Neural cell (in vitro differentiated cells): ENCODE measurements around the gene SP3. TPM values are rescaled to one million over a fixed set of nuclear protein-coding genes. Genes with fewer than 3 reads are reported as not detected.

Experiments
- H2AFZ ChIP-seq: fragments of 200-600, 300-800 bp; sonication (generic), shearing (Covaris generic); 2 replicates; pipeline ENCODE4 v1.6.0; 2014; ENCODE audit warnings: low read depth, mild to moderate bottlenecking, antibody characterized with exemption, low read length, moderate library complexity
- H3F3A ChIP-seq: fragments of 200-600 bp; shearing (Covaris generic); 2 replicates; pipeline ENCODE4 v1.6.1; 2016; ENCODE audit warnings: mild to moderate bottlenecking, moderate library complexity, mixed read lengths, antibody characterized with exemption, low read length; ENCODE audit not compliant: insufficient read depth, poor library complexity, severe bottlenecking
- H3K27ac ChIP-seq: fragments of 200-600, 300-800 bp; sonication (generic), shearing (Covaris generic); 2 replicates; pipeline ENCODE4 v1.5.1; 2014; ENCODE audit warnings: mild to moderate bottlenecking, low read length, moderate library complexity
- H3K27me3 ChIP-seq: fragments of 300-800, 200-600 bp; sonication (generic), shearing (Covaris generic); 2 replicates; pipeline ENCODE4 v1.6.0; 2014; ENCODE audit warnings: mild to moderate bottlenecking, low read depth, low read length, moderate library complexity; ENCODE audit not compliant: insufficient read depth
- H3K36me3 ChIP-seq: fragments of 300-800, 200-600 bp; sonication (generic), shearing (Covaris generic); 2 replicates; pipeline ENCODE4 v1.5.1; 2014; ENCODE audit warnings: mild to moderate bottlenecking, antibody characterized with exemption, low read length, moderate library complexity; ENCODE audit not compliant: insufficient read depth
- H3K4me2 ChIP-seq: fragments of 300-800, 200-600 bp; sonication (generic), shearing (Covaris generic); 2 replicates; pipeline ENCODE4 v1.6.0; 2014; ENCODE audit warnings: mild to moderate bottlenecking, low read length
- H3K4me3 ChIP-seq: fragments of 300-800, 200-600 bp; sonication (generic), shearing (Covaris generic); 2 replicates; pipeline ENCODE4 v1.5.1; 2014; ENCODE audit warnings: mild to moderate bottlenecking, low read length, moderate library complexity
- H3K79me2 ChIP-seq: fragments of 200-600 bp; shearing (Covaris generic); replicated peaks from 2 replicates; pipeline ENCODE4 v1.6.0; 2014; ENCODE audit warnings: mild to moderate bottlenecking, low read length, moderate library complexity; ENCODE audit not compliant: insufficient read depth
- H3K9ac ChIP-seq: fragments of 300-800, 200-600 bp; sonication (generic), shearing (Covaris generic); 2 replicates; pipeline ENCODE4 v1.6.1; 2016; ENCODE audit warnings: mild to moderate bottlenecking, low read length, mixed read lengths
- H3K9me2 ChIP-seq: fragments of 200-600 bp; shearing (Covaris generic); 2 replicates; pipeline ENCODE4 v1.6.1; 2016; ENCODE audit warnings: mild to moderate bottlenecking, low read length, mixed read lengths; ENCODE audit not compliant: insufficient read depth
- H3K9me3 ChIP-seq: fragments of 200-600, 300-800 bp; sonication (generic), shearing (Covaris generic); 2 replicates; pipeline ENCODE4 v1.6.1; 2016; ENCODE audit warnings: mild to moderate bottlenecking, mixed run types, low read length, moderate library complexity, mixed read lengths
- H4K20me1 ChIP-seq: fragments of 200-600 bp; shearing (Covaris generic); 2 replicates; pipeline ENCODE4 v1.6.1; 2016; ENCODE audit warnings: mild to moderate bottlenecking, mixed run types; ENCODE audit not compliant: insufficient read depth
- EP300 ChIP-seq: fragments of 450-650 bp; conservative IDR thresholded peaks from 2 replicates; pipeline ENCODE4 v1.6.1; 2014; ENCODE audit warnings: antibody characterized with exemption, mild to moderate bottlenecking, moderate library complexity; ENCODE audit not compliant: poor library complexity, severe bottlenecking
- EZH2 ChIP-seq: fragments of 200-600, 300-800 bp; shearing (Covaris generic), sonication (generic); IDR thresholded peaks from 2 replicates; pipeline ENCODE4 v1.6.1; 2014; ENCODE audit warnings: antibody characterized with exemption, low read length, borderline replicate concordance, mild to moderate bottlenecking; ENCODE audit not compliant: insufficient read depth, poor library complexity, severe bottlenecking
- MXI1 ChIP-seq: fragments of 450-650 bp; conservative IDR thresholded peaks from 2 replicates; pipeline ENCODE4 v1.6.1; 2014; ENCODE audit warnings: antibody characterized with exemption, mild to moderate bottlenecking; ENCODE audit not compliant: poor library complexity, severe bottlenecking
- POLR2AphosphoS5 ChIP-seq: IDR thresholded peaks from 2 replicates; pipeline ENCODE4 v1.6.1; 2012
- RAD21 ChIP-seq: fragments of 450-650 bp; conservative IDR thresholded peaks from 2 replicates; pipeline ENCODE4 v1.6.1; 2014; ENCODE audit warnings: antibody characterized with exemption, mild to moderate bottlenecking, moderate library complexity
- SMC3 ChIP-seq: fragments of 450-650 bp; conservative IDR thresholded peaks from 2 replicates; pipeline ENCODE4 v1.6.1; 2014; ENCODE audit warnings: antibody characterized with exemption, mild to moderate bottlenecking, moderate library complexity; ENCODE audit not compliant: poor library complexity
- TAF1 ChIP-seq: IDR thresholded peaks from 2 replicates; pipeline ENCODE4 v1.6.1; 2012; ENCODE audit warnings: low read depth
- polyA plus RNA-seq: library from polyadenylated mRNA; depleted of rRNA; stranded (reverse); fragments of >200 nt; gene quantifications from 2 replicates; pipeline ENCODE4 v1.2.3, GENCODE V29; 2014
- TF ChIP-seq, protein P1 (sequence below): fragments of 450-650 bp; IDR thresholded peaks from 2 replicates; pipeline ENCODE4 v1.5.1; 2014; ENCODE audit warnings: antibody characterized with exemption, mild to moderate bottlenecking, moderate library complexity; ENCODE audit not compliant: poor library complexity, severe bottlenecking
- TF ChIP-seq, protein P2 (sequence below): IDR thresholded peaks from 2 replicates; pipeline ENCODE4 v1.6.1; 2012; ENCODE audit warnings: borderline replicate concordance

Gene SP3
- polyA plus RNA-seq, 1 donor from 2014 or later, result 57.8 TPM

DNA sequence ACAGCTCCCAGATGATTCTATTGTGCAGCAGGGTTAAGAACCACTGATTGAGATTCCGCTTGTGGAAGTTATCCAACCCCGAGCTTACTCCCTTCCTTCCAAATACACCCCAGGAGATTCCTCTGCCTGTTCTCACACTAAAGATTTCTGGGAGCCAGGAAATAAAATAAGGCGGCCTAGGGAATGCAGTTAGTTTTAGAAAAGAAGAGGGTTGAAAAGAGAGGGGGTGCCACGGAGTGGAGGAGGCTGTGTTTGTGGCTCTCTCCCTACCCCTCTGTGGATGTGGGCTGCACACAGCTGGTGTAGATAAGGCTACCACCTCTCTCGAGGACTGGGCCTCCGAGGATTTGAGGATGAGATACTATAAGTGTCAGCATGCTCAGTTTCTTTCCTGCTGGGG is 25.1 kb upstream of the SP3 start:
- no peaks in the 10 kb centered on the region for H3K79me2 ChIP-seq
- H3K27ac ChIP-seq, result no peak overlapping the region
- H3F3A ChIP-seq, result no peaks in the 10 kb centered on the region
- H2AFZ ChIP-seq, result no peak overlapping the region
- H3K4me2 ChIP-seq, result no peak overlapping the region
- H3K4me3 ChIP-seq, result no peak overlapping the region
- no peaks in the 10 kb centered on the region for H4K20me1 ChIP-seq
- no peak overlapping the region for H3K9ac ChIP-seq
- no peaks in the 10 kb centered on the region for H3K27me3 ChIP-seq
- TF ChIP-seq TAF1 (no peak), MXI1 (no peak), POLR2AphosphoS5 (no peak), RAD21 (no peak), EZH2 (no peak), SMC3 (no peak), EP300 (no peak)
- TF ChIP-seq, protein P1, sequence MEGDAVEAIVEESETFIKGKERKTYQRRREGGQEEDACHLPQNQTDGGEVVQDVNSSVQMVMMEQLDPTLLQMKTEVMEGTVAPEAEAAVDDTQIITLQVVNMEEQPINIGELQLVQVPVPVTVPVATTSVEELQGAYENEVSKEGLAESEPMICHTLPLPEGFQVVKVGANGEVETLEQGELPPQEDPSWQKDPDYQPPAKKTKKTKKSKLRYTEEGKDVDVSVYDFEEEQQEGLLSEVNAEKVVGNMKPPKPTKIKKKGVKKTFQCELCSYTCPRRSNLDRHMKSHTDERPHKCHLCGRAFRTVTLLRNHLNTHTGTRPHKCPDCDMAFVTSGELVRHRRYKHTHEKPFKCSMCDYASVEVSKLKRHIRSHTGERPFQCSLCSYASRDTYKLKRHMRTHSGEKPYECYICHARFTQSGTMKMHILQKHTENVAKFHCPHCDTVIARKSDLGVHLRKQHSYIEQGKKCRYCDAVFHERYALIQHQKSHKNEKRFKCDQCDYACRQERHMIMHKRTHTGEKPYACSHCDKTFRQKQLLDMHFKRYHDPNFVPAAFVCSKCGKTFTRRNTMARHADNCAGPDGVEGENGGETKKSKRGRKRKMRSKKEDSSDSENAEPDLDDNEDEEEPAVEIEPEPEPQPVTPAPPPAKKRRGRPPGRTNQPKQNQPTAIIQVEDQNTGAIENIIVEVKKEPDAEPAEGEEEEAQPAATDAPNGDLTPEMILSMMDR, result no peak
- TF ChIP-seq, protein P2, sequence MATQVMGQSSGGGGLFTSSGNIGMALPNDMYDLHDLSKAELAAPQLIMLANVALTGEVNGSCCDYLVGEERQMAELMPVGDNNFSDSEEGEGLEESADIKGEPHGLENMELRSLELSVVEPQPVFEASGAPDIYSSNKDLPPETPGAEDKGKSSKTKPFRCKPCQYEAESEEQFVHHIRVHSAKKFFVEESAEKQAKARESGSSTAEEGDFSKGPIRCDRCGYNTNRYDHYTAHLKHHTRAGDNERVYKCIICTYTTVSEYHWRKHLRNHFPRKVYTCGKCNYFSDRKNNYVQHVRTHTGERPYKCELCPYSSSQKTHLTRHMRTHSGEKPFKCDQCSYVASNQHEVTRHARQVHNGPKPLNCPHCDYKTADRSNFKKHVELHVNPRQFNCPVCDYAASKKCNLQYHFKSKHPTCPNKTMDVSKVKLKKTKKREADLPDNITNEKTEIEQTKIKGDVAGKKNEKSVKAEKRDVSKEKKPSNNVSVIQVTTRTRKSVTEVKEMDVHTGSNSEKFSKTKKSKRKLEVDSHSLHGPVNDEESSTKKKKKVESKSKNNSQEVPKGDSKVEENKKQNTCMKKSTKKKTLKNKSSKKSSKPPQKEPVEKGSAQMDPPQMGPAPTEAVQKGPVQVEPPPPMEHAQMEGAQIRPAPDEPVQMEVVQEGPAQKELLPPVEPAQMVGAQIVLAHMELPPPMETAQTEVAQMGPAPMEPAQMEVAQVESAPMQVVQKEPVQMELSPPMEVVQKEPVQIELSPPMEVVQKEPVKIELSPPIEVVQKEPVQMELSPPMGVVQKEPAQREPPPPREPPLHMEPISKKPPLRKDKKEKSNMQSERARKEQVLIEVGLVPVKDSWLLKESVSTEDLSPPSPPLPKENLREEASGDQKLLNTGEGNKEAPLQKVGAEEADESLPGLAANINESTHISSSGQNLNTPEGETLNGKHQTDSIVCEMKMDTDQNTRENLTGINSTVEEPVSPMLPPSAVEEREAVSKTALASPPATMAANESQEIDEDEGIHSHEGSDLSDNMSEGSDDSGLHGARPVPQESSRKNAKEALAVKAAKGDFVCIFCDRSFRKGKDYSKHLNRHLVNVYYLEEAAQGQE, result no peak
- no peaks in the 10 kb centered on the region for H3K36me3 ChIP-seq
- H3K9me2 ChIP-seq, result no peaks in the 10 kb centered on the region
- no peaks in the 10 kb centered on the region for H3K9me3 ChIP-seq

DNA sequence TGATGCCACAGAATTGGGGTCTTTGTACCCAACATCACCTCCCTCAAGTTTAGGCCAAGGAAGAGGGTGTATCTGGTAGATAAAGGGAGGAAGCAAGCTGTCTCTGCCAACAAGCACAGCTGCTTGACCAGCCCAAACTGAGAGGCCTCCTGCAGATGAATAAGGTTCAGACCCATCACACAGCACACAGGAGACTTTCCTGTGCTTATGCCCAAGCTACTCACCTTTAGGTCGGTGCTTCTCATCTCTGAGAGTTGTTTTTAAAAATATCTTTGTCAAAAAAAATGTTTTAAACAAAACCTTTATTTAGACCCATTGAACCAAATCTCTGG is 24.7 kb upstream of the SP3 start:
- Histone ChIP-seq H3K79me2 (no peaks in the 10 kb centered on the region), H3K4me3 (no peak overlapping the region), H4K20me1 (no peaks in the 10 kb centered on the region), H3K27ac (no peak overlapping the region), H3K4me2 (no peak overlapping the region), H3K9me3 (no peaks in the 10 kb centered on the region), H3K9me2 (no peaks in the 10 kb centered on the region), H3K9ac (no peak overlapping the region), H3F3A (no peaks in the 10 kb centered on the region), H2AFZ (no peak overlapping the region), H3K36me3 (no peaks in the 10 kb centered on the region), H3K27me3 (no peaks in the 10 kb centered on the region)
- TF ChIP-seq EZH2 (no peak), POLR2AphosphoS5 (no peak), MXI1 (no peak), RAD21 (no peak), SMC3 (no peak), EP300 (no peak), TAF1 (no peak)
- TF ChIP-seq, protein P1, result no peak
- TF ChIP-seq, protein P2, result no peak
